Mucosa of rectum (tissue), 2 donors: Measurements from ENCODE around the gene AGMO.

ENCODE experiments used
- H3K27ac ChIP-seq, 2 donors: one replicate each; pipeline ENCODE4 v1.7.0; 2013; ENCODE audit warnings: inconsistent platforms in 2 of 2, low read depth in 2 of 2, low read length in 2 of 2
- H3K27me3 ChIP-seq, 2 donors: one replicate each; pipeline ENCODE4 v1.7.0; 2013; ENCODE audit warnings: low read length in 2 of 2; ENCODE audit not compliant: control insufficient read depth in 2 of 2, insufficient read depth in 2 of 2
- H3K36me3 ChIP-seq, 2 donors: one replicate each; pipeline ENCODE4 v1.7.0; 2013; ENCODE audit warnings: low read length in 2 of 2; ENCODE audit not compliant: control insufficient read depth in 2 of 2, insufficient read depth in 2 of 2
- H3K4me1 ChIP-seq, 2 donors: one replicate each; pipeline ENCODE4 v1.7.0; 2013; ENCODE audit warnings: low read length in 2 of 2, mild to moderate bottlenecking in 1 of 2; ENCODE audit not compliant: control insufficient read depth in 2 of 2, insufficient read depth in 2 of 2
- H3K4me3 ChIP-seq, 2 donors: one replicate each; pipeline ENCODE4 v1.7.0; 2013; ENCODE audit warnings: low read length in 2 of 2
- H3K9ac ChIP-seq, 2 donors: one replicate each; pipeline ENCODE4 v1.7.0; 2013; ENCODE audit warnings: low read length in 2 of 2, low read depth in 1 of 2, mild to moderate bottlenecking in 1 of 2
- H3K9me3 ChIP-seq, 2 donors: one replicate each; pipeline ENCODE4 v1.7.0; 2013; ENCODE audit warnings: low read length in 2 of 2; ENCODE audit not compliant: control insufficient read depth in 2 of 2
- donor health status: healthy.
- donor health status: Normal muscosa, but diverticular disease.

The AGMO gene

DNA sequence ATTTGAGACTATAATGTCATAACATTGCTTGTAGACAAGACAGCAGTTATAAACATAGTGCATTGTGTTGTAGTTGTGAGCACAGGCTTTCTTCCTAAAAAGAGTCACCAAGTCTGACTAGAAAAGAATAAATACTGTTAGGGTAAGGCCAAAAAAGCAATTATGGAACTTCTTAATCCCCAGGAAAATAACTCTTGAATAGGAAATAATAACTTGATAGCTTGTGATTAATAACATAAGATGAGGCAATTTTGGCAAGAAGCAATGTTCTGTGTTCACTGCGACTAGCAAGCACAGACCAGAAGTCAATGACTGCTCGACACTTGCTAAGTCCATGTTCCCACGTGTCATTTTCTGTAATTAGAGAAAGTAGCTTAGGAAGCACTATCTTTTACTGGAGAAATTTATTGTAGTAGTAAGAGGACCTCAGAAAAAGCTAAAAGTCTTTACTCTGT lies 97.1 kb downstream of the AGMO start:
- H3K4me3 ChIP-seq: no peak overlapping the region
- H3K4me1 ChIP-seq: no peaks in the 10 kb centered on the region
- no peak overlapping the region for H3K27ac ChIP-seq
- H3K9me3 ChIP-seq: no peaks in the 10 kb centered on the region
- no peaks in the 10 kb centered on the region for H3K36me3 ChIP-seq
- H3K27me3 ChIP-seq: no peaks in the 10 kb centered on the region
- no peak overlapping the region for H3K9ac ChIP-seq

DNA sequence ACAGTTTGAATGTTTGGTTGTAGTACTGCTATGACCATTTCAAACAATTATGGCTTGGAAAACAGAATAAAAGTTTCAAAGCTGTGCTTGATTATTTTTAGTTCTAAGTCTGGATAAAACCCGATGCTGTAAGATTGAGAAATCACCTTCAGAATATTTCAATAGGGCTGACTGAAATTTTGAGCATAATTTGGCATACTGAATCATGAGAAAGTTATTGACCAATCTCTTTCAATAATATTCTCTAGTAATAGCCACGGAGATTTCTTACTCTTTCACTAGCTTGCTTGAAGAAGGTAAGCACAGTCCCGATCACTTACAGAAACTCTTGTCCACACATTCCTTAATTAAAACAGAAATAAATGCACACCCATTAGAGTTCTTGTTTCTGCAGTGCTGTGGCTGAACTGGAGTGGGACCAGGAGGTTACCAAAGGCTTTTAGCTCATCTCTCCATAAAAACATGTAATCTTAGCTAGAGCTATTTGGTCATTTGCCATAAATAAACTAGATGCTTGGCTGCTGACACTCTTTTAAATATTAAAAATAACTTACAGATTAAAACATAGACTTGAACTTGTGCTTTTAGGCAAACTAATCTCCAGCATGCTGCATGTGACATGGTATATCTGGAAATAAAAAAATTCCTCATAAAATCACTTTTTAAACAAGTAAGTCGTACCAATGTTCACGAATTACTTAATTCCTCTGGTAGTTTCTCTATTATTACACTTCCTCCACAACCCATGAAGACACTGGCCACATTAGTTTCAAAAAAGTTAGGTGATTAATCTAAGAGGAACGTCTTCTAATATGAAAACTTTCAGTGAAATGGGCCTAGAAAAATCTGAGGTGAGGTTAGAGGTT lies 97.8 kb downstream of the AGMO start:
- Histone ChIP-seq H3K27me3 (no peaks in the 10 kb centered on the region), H3K9ac (no peak overlapping the region), H3K27ac (no peak overlapping the region), H3K9me3 (no peaks in the 10 kb centered on the region), H3K4me1 (no peaks in the 10 kb centered on the region), H3K36me3 (no peaks in the 10 kb centered on the region), H3K4me3 (no peak overlapping the region)

DNA sequence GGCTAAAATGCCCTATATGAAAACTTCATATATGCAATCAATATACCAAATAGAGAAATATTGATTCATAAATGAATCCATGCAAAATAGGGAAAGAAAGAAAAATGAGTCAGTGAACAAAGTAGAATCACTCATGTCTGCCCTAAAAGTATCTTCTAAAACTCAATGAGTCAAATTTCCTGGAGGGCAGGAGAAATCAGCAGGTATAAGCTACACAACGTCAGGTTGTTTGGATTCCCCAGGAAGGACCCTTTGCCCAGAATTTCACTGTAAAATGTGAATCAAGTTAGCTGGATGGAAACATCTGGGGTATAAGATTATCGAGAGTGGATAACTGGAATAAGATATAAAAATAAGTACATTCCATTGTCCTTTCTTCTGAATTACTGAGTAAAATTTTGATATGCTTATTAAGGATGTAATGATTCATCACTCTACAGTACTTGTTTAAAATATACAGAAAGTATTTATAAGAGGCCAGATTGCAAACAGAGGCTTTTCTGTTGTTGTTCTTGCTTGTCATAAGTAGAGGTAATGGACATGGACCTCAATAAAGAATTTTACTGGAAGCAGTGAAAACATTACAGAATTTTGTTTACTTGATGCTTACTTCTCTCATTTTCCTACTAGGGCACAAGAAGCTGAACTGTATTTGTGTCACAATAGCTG lies 99.0 kb downstream of the AGMO start:
- Histone ChIP-seq H3K4me1 (no peaks in the 10 kb centered on the region), H3K27ac (no peak overlapping the region), H3K4me3 (no peak overlapping the region), H3K9ac (no peak overlapping the region), H3K9me3 (no peaks in the 10 kb centered on the region), H3K27me3 (no peaks in the 10 kb centered on the region), H3K36me3 (no peaks in the 10 kb centered on the region)

DNA sequence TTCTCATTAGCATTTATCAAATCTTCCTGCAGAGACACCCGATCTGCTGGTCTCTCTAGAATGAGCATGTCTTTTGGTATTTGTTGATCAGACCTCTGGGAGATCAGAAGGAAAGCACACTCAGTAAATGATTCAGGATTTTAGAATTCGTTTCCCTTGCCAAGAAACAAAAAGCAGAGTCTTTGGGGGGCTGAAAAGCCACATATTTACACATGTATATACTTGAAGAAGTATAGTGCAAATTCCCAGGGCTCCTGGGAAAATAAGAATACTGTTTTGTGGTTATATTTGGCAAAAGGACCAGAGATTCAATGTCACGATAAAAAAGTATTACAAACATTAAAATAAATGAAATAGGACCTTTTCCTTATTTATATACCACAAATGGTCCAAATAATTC lies 100.2 kb downstream of the AGMO start:
- Histone ChIP-seq H3K27ac (no peak overlapping the region), H3K27me3 (no peaks in the 10 kb centered on the region), H3K4me3 (no peak overlapping the region), H3K4me1 (no peaks in the 10 kb centered on the region), H3K9me3 (no peaks in the 10 kb centered on the region), H3K36me3 (no peaks in the 10 kb centered on the region), H3K9ac (no peak overlapping the region)

DNA sequence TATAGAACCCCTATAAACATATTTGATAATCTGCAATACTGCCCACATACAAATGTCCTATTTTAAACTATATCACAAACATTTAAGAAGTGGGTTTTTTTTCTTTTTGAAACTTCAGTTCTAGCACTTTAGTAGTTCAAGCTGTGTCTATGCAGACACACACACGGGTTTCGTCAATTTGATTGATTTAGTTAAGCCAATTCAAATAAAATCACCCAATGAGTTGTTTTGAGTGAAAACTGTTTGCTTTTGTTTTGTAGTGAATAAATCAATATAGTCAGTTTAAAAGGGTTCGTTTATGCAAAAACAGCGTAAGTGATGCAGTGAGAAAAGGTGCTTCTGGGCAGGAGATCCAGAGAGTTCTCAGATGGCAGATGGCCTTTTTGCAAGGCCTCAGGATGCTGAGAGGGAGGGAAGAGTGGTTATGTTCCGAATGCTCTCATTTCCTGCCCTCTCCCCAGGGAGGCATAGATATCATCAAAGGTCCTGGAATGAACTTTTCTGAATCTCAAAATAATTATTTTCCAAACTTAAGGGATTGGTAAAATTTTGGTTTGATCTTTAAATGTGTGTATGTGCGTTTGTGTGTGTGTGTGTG lies 102.7 kb downstream of the AGMO start:
- Histone ChIP-seq H3K9ac (no peak overlapping the region), H3K27ac (no peak overlapping the region)

DNA sequence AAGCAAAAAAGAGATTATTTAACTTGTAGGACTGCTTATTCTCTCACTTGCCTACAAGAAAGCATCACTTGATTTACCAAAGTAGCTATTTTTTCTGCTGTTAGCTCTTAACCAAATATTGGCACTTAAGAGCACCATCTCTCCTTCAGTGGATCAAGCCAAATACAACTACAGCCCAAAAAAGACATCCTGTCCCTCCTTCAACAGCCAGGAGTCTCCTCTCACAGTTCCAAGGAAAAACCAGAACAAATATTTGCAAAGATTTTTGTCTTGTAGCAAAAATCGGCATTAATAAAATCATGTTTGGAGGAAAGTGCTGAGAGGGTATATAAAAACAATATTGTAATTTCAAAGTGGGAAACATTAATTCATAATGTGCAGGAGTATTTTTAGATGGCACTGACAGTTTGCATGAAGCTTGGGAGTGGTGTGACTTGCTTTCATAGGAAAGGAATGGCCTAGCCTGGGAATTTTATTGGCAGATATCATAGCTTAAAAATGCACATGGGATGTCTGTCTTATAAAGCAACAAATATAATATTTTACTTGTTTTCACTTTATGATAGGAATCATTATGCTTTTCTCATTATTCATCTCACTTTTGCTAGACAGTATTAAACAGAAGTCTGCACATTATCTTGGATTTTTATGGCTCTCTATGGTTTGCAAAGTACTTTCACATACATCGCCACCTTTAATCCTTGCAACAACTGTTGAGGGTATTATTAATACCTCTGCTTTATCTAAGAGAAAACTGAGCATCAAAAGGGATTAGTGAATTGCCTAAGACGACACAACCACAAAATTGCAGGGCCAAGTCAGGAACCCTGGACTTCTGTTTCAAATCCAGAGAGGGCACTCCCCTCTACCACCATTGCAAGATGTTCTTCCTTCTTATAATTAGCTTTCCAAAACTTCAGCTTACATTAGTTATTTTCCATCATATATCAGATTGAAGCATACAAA lies 103.5 kb downstream of the AGMO start:
- H3K9me3 ChIP-seq: no peaks in the 10 kb centered on the region
- H3K27me3 ChIP-seq: no peaks in the 10 kb centered on the region
- no peak overlapping the region for H3K9ac ChIP-seq
- H3K4me1 ChIP-seq: no peaks in the 10 kb centered on the region
- no peak overlapping the region for H3K27ac ChIP-seq
- H3K36me3 ChIP-seq: no peaks in the 10 kb centered on the region
- no peak overlapping the region for H3K4me3 ChIP-seq

More for the DNA sequence above, 102.7 kb downstream of the AGMO start:
- H3K9me3 ChIP-seq: no peaks in the 10 kb centered on the region
- H3K4me3 ChIP-seq: no peak overlapping the region
- no peaks in the 10 kb centered on the region for H3K27me3 ChIP-seq
- H3K36me3 ChIP-seq: no peaks in the 10 kb centered on the region
- H3K4me1 ChIP-seq: no peaks in the 10 kb centered on the region

DNA sequence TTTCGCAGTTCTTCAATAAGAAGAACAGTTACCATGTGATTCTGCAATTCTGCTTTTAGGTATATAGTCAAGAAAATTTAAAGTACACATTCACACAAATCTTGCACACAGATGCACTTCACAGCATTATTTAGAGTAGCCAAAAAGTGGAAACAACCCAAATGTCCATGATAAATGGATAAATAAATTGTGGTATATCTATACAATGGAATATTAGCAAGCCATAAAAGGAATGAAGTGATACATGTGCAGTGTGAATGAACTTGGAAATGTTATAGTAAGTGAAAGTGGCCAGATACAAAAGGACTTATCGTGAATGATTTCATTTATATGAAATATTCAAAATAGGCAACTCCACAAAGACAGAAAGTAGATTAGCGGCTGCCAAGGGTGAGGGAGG lies 109.1 kb downstream of the AGMO start:
- no peaks in the 10 kb centered on the region for H3K4me1 ChIP-seq
- H3K9me3 ChIP-seq: no peaks in the 10 kb centered on the region
- H3K9ac ChIP-seq: no peak overlapping the region
- no peak overlapping the region for H3K4me3 ChIP-seq
- no peaks in the 10 kb centered on the region for H3K36me3 ChIP-seq
- H3K27ac ChIP-seq: no peak overlapping the region
- no peaks in the 10 kb centered on the region for H3K27me3 ChIP-seq

DNA sequence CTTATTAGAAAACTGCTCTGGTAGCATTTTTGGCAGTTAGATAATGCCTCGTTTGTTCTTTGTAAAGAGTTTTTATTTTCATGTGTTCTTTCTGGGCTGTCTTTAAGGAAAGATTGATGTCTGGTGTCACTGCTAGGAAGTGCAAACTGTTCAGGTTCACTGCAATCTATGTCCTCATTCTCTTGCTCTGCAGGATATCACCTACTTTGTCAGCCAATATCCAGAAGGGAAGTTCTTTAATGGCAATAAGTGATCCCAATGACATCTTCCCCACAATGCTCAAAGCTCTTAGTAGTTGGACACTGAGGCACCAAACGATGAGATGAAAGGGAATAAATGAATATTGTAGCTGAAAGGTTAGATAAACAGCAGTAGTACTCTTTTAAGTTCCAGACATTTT lies 115.1 kb downstream of the AGMO start:
- H3K9me3 ChIP-seq: no peaks in the 10 kb centered on the region
- H3K4me1 ChIP-seq: no peaks in the 10 kb centered on the region
- no peak overlapping the region for H3K27ac ChIP-seq
- no peaks in the 10 kb centered on the region for H3K36me3 ChIP-seq
- no peaks in the 10 kb centered on the region for H3K27me3 ChIP-seq
- H3K4me3 ChIP-seq: no peak overlapping the region
- H3K9ac ChIP-seq: no peak overlapping the region

DNA sequence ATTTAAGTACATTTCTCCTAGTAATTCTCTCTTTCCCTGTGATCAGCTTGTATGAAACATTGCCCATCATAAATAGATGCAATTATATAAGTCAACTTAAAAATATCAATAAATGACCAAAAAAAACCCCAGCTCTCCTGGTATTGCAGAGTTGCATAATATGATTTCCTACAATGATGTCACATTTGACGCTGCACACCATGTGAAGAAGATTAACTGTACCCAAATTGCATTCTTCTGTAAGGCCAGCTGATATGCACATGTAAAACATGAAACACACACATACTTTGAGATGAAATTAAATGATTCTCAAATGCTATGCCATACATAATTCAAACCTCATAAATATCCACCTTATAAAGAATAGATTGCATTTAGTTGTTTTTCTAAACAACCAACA lies 115.5 kb downstream of the AGMO start:
- no peak overlapping the region for H3K9ac ChIP-seq
- no peaks in the 10 kb centered on the region for H3K36me3 ChIP-seq
- no peak overlapping the region for H3K27ac ChIP-seq

More for the DNA sequence above, 115.5 kb downstream of the AGMO start:
- H3K9me3 ChIP-seq: no peaks in the 10 kb centered on the region
- no peaks in the 10 kb centered on the region for H3K27me3 ChIP-seq
- no peaks in the 10 kb centered on the region for H3K4me1 ChIP-seq
- H3K4me3 ChIP-seq: no peak overlapping the region
